GM18526 (cell line): ENCODE measurements around the gene NOL12.

ENCODE experiments used
- POLR2A ChIP-seq: IDR thresholded peaks from 3 replicates; pipeline ENCODE4 v1.6.1; 2011; ENCODE audit not compliant: insufficient read length; ENCODE audit errors: extremely low read depth

The NOL12 gene

GRCh38 chr22:37672206-37672919 lies 13.8 kb upstream of the NOL12 start:
- TF ChIP-seq POLR2A = no peak

- TF ChIP-seq POLR2A = no peak
Observed at GRCh38 chr22:37672920-37673455, 13.2 kb upstream of the NOL12 start.

DNA sequence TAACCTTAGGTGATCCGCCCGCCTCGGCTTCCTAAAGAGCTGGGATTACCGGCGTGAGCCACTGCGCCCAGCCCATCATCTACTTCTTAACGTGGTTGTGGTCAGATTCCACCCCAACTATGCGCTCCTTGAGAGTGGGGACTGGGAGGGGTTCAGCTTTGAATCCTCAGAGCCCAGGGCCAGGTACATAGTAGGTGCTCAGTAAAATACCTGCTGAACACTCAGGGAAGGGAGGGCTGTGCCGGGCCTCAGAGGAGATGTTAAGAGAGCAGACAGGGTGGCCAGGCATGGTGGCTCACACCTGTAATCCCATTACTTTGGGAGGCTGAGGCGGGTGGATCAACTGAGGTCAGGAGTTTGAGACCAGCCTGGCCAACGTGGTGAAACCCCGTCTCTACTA lies 11.9 kb upstream of the NOL12 start:
- TF ChIP-seq POLR2A = no peak

GRCh38 chr22:37674951-37675929 lies 10.9 kb upstream of the NOL12 start, which contains the start of gene LGALS1:
Gene LGALS1 (plus strand): TSS chr22:37675636. CDS start chr22:37675703, 67 bp downstream.
- peak; percentile 85 for TF ChIP-seq POLR2A

GRCh38 chr22:37675930-37676735 lies 10.0 kb upstream of the NOL12 start:
- no peak for TF ChIP-seq POLR2A

DNA sequence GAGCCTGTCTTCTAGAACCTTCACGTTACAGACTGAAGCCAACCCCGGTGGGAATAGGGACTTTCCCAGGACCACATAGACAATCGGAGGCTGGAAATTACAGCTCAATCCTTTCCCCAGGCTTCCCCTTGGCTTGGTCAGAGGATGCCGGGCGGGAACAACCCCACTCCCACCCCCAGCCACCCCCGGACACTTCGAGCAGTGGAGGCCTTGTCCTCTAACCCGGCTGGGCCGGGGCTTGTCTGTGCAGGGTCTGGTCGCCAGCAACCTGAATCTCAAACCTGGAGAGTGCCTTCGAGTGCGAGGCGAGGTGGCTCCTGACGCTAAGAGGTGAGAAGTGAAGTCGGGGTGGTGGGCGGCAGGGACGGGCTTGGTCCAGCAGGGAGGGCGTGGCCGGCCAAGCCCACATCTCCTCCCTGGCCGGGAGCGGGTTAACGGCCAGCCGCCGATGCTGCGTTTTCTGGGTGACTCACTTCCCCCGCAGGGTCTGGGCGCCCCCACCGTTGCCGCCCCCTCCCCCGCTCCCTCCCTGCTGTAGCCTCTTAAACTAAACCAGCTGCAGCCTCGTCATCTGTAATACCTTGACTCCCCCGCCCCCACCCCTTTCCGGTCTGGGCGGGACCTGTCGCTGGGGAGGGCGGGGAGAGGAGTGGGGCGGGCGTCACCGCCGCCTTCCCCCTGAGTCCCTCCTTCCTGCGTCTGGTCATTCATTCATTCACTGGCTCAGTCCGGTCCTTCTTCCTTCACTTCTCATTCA lies 9.2 kb upstream of the NOL12 start:
- TF ChIP-seq POLR2A = peak; percentile 57

- no peak for TF ChIP-seq POLR2A
Observed at GRCh38 chr22:37677493-37677974, 8.6 kb upstream of the NOL12 start.

DNA sequence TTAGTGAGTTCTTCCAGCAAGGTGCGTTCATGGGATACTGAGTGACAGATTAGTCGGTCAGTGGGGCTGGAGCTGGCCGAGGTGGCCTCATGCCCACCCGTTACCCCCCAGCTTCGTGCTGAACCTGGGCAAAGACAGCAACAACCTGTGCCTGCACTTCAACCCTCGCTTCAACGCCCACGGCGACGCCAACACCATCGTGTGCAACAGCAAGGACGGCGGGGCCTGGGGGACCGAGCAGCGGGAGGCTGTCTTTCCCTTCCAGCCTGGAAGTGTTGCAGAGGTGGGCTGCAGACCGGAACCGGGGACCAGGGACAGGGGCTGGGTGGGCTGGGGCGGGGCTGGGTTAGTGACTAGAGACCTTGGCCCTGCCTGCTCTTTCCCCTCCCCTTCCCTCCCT lies 7.8 kb upstream of the NOL12 start:
- TF ChIP-seq POLR2A = no peak

DNA sequence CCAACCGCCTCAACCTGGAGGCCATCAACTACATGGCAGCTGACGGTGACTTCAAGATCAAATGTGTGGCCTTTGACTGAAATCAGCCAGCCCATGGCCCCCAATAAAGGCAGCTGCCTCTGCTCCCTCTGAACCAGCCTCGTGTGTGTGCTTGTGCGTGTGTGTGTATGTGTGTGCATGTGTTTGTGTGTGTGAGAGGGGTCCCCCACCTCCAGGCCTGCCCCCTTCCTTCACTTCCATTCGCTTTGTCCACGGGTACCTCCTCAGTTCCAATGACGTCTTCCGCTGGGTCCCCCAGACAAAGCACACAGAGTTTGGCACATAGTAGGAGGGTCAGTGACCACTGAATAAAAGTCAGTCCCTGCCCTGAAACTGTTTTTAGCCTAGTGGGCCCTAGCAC lies 6.5 kb upstream of the NOL12 start:
- no peak for TF ChIP-seq POLR2A

- no peak for TF ChIP-seq POLR2A
Observed at GRCh38 chr22:37680191-37680851, 5.8 kb upstream of the NOL12 start.

DNA sequence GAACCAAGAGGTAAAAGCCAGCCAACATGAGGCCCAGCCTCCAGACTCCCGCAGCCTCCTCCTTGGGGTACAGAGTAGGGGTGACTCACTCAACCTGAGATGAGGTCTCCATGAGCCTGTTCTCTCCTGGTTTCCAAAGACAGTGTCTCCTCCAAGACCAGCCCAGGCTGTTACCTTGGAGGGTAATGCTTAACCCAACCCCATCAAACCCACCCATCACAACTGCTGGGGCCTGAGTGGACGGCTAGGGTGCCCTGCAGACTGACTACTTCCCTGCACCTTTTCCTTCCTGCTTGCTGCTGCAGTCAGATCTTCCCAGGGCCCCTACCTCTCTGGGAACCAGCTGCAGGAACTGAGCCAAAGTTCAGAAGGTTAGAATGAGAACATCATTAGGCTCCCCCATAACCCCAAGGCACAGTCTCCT lies 5.1 kb upstream of the NOL12 start:
- TF ChIP-seq POLR2A = no peak

DNA sequence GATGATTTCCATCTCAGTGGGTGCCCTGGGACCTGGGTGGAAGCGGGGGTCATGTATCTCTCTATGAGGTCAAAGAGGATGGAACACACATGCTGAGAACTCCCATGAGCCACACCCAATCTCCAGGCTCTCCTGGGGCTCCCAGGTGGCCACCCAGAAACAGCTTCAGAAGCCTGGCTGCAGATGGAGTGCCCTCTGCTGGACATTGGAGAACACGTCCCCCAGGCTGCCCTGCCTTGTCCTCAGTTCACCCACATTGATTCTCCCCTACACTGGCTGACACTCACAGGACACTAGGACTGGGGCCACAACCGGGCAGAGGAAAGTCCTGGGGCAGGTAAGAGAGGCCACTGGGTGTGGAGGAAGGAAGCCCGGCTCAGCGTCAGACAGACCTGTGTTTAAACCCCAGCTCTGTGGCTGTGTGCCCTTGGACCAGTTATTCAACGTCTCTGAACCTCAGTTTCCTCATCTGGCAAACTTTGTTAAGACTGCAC lies 4.5 kb upstream of the NOL12 start:
- TF ChIP-seq POLR2A = no peak
